ENCODE measurements around the gene FBXO34. TPM values are rescaled to one million over a fixed set of nuclear protein-coding genes. Genes with fewer than 3 reads are reported as not detected.

Gene FBXO34
- total and polyA plus RNA-seq, 2 of the 13 experiments (the other 11 are each of a cell fraction or from before 2014, with no cell fraction given): 8.8 to 13.5 TPM

DNA sequence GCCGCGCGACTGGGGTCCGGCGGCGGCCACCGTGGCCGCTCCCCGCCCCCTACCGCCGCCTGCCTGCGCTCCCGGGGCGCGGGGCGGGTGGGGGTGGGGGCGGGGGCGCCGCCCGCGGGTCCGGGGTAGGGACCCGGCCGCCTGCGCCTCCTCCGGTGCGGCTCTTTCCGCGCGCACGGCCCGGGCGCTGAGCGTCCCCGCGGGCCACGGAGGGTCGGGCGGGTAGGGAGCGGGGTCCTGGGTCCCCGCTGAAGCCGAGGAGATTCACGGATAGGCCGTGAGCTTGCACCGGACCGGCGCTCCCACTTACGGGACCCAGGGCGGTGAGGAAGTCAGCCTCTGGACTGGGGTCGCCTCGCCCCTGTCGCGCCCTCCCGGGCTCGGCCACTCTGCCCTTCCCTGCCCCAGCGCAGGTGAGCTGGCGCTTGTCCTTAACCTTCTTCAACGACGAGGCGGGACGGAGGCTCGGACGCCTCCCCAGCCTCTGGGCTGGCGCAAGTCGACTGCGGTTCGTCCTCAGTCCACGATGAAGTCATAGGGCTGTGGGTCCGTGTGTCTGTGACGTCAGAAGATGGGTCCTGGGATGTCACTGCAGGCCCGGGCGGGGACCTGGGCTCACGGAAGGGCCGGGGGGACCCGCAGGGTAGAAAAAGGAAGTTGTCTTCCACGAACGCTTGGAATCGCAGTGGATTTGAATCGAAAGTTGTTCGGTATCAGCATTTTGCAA, 514 bp downstream of the FBXO34 start (continued):
- TF ChIP-seq, protein P1, sequence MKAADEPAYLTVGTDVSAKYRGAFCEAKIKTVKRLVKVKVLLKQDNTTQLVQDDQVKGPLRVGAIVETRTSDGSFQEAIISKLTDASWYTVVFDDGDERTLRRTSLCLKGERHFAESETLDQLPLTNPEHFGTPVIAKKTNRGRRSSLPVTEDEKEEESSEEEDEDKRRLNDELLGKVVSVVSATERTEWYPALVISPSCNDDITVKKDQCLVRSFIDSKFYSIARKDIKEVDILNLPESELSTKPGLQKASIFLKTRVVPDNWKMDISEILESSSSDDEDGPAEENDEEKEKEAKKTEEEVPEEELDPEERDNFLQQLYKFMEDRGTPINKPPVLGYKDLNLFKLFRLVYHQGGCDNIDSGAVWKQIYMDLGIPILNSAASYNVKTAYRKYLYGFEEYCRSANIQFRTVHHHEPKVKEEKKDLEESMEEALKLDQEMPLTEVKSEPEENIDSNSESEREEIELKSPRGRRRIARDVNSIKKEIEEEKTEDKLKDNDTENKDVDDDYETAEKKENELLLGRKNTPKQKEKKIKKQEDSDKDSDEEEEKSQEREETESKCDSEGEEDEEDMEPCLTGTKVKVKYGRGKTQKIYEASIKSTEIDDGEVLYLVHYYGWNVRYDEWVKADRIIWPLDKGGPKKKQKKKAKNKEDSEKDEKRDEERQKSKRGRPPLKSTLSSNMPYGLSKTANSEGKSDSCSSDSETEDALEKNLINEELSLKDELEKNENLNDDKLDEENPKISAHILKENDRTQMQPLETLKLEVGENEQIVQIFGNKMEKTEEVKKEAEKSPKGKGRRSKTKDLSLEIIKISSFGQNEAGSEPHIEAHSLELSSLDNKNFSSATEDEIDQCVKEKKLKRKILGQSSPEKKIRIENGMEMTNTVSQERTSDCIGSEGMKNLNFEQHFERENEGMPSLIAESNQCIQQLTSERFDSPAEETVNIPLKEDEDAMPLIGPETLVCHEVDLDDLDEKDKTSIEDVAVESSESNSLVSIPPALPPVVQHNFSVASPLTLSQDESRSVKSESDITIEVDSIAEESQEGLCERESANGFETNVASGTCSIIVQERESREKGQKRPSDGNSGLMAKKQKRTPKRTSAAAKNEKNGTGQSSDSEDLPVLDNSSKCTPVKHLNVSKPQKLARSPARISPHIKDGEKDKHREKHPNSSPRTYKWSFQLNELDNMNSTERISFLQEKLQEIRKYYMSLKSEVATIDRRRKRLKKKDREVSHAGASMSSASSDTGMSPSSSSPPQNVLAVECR (CRISPR knock-in tag; IDR thresholded peaks at IDR 0.05; ENCODE audit: borderline replicate concordance): no peak
- TF ChIP-seq, protein P2, sequence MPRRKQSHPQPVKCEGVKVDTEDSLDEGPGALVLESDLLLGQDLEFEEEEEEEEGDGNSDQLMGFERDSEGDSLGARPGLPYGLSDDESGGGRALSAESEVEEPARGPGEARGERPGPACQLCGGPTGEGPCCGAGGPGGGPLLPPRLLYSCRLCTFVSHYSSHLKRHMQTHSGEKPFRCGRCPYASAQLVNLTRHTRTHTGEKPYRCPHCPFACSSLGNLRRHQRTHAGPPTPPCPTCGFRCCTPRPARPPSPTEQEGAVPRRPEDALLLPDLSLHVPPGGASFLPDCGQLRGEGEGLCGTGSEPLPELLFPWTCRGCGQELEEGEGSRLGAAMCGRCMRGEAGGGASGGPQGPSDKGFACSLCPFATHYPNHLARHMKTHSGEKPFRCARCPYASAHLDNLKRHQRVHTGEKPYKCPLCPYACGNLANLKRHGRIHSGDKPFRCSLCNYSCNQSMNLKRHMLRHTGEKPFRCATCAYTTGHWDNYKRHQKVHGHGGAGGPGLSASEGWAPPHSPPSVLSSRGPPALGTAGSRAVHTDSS (CRISPR knock-in tag; conservative IDR thresholded peaks at IDR 0.05): no peak
- no peak for TF ChIP-seq ZNF296 (CRISPR knock-in tag; conservative IDR thresholded peaks at IDR 0.05)
- TF ChIP-seq, protein P3, sequence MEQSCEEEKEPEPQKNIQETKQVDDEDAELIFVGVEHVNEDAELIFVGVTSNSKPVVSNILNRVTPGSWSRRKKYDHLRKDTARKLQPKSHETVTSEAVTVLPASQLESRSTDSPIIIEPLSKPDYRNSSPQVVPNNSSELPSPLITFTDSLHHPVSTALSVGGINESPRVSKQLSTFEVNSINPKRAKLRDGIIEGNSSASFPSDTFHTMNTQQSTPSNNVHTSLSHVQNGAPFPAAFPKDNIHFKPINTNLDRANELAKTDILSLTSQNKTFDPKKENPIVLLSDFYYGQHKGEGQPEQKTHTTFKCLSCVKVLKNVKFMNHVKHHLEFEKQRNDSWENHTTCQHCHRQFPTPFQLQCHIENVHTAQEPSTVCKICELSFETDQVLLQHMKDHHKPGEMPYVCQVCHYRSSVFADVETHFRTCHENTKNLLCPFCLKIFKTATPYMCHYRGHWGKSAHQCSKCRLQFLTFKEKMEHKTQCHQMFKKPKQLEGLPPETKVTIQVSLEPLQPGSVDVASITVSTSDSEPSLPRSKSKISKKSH (CRISPR knock-in tag; IDR thresholded peaks at IDR 0.05; ENCODE audit: borderline replicate concordance): no peak
- TF ChIP-seq ZNF619 (CRISPR knock-in tag; IDR thresholded peaks at IDR 0.05): no peak
- no peak; the same call in 1 of the 2 replicates for TF ChIP-seq SAFB2 (CRISPR knock-in tag; IDR thresholded peaks at IDR 0.05; ENCODE audit: borderline replicate concordance, low read depth)
- TF ChIP-seq ZNF224 (CRISPR knock-in tag; IDR thresholded peaks at IDR 0.05): no peak
- no peak for TF ChIP-seq RFX1 (IDR thresholded peaks at IDR 0.05)
- no peak for TF ChIP-seq XRCC5 (optimal IDR thresholded peaks at IDR 0.05; ENCODE audit: low read length)
- no peak for TF ChIP-seq ZNF598 (CRISPR knock-in tag; IDR thresholded peaks at IDR 0.05; ENCODE audit: borderline replicate concordance)
- TF ChIP-seq SYNCRIP (IDR thresholded peaks at IDR 0.05; ENCODE audit: insufficient read depth, low read depth, low read length): no peak
- no peak; the same call in 1 of the 2 replicates for TF ChIP-seq MXD4 (CRISPR knock-in tag; IDR thresholded peaks at IDR 0.05)
- TF ChIP-seq, protein P4, sequence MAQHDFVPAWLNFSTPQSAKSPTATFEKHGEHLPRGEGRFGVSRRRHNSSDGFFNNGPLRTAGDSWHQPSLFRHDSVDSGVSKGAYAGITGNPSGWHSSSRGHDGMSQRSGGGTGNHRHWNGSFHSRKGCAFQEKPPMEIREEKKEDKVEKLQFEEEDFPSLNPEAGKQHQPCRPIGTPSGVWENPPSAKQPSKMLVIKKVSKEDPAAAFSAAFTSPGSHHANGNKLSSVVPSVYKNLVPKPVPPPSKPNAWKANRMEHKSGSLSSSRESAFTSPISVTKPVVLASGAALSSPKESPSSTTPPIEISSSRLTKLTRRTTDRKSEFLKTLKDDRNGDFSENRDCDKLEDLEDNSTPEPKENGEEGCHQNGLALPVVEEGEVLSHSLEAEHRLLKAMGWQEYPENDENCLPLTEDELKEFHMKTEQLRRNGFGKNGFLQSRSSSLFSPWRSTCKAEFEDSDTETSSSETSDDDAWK (CRISPR knock-in tag; IDR thresholded peaks at IDR 0.05): no peak
- TF ChIP-seq ZNF550 (CRISPR knock-in tag; IDR thresholded peaks at IDR 0.05; ENCODE audit: borderline replicate concordance): no peak
- no peak for TF ChIP-seq TEAD3 (CRISPR knock-in tag; optimal IDR thresholded peaks at IDR 0.05; ENCODE audit: borderline replicate concordance)
- no peak for TF ChIP-seq ZNF160 (CRISPR knock-in tag; IDR thresholded peaks at IDR 0.05)
- TF ChIP-seq, protein P5, sequence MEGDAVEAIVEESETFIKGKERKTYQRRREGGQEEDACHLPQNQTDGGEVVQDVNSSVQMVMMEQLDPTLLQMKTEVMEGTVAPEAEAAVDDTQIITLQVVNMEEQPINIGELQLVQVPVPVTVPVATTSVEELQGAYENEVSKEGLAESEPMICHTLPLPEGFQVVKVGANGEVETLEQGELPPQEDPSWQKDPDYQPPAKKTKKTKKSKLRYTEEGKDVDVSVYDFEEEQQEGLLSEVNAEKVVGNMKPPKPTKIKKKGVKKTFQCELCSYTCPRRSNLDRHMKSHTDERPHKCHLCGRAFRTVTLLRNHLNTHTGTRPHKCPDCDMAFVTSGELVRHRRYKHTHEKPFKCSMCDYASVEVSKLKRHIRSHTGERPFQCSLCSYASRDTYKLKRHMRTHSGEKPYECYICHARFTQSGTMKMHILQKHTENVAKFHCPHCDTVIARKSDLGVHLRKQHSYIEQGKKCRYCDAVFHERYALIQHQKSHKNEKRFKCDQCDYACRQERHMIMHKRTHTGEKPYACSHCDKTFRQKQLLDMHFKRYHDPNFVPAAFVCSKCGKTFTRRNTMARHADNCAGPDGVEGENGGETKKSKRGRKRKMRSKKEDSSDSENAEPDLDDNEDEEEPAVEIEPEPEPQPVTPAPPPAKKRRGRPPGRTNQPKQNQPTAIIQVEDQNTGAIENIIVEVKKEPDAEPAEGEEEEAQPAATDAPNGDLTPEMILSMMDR (CRISPR knock-in tag; IDR thresholded peaks at IDR 0.05): 0 out of 2 replicates have a peak, but pooled peaks have one; percentile 17

Data from HepG2 (cell line).